ENCODE data around the gene MEX3A.

- TF ChIP-seq POLR2A (IDR thresholded peaks at IDR 0.05), result no peak
- no peak for TF ChIP-seq CTCF (IDR thresholded peaks at IDR 0.05)
- TF ChIP-seq POLR2AphosphoS5 (IDR thresholded peaks at IDR 0.05), result no peak
These were observed 917 bp downstream of the MEX3A start for GRCh38 chr1:156081180-156081916.

Data from prostate gland (tissue), 2 donors.